ENCODE measurements around the gene STK32B. TPM values are rescaled to one million over a fixed set of nuclear protein-coding genes. Genes with fewer than 3 reads are reported as not detected.
A peak's percentile ranks its signal among the peaks of the same experiment; 100 is the strongest.

The STK32B gene
- total and polyA plus RNA-seq, 2 of the 4 experiments (the other 2 are of a cell fraction): 5.5 to 6.3 TPM

- no peak for ATAC-seq (ENCODE audit: low read depth)
- no peak overlapping the region for H2AFZ ChIP-seq (replicated peaks; ENCODE audit: low read length, poor library complexity)
- no peak for DNase-seq
- H3K4me2 ChIP-seq (ENCODE audit: low read depth, low read length): no peak overlapping the region
- no peaks in the 10 kb centered on the region; the same call in 1 of the 2 replicates for H3K9me1 ChIP-seq (ENCODE audit: insufficient read depth, low read length)
- H3K9me3 ChIP-seq (ENCODE audit: control insufficient read depth, insufficient read depth, low read length): no peaks in the 10 kb centered on the region
- no peak overlapping the region for H2BK5ac ChIP-seq (ENCODE audit: low read depth, low read length, poor library complexity, severe bottlenecking)
- peaks cover 0 to 6% of the 10 kb centered on the region in 2 experiments; a peak in 2 of 4 replicates for H3K79me1 ChIP-seq (ENCODE audit: low read depth in 1 of 2, low read length in 2 of 2)
- CTCF ChIA-PET: no interaction called here
- BruUV-seq (replicated peaks): no TSS peak
- H3K4ac ChIP-seq (ENCODE audit: low read depth, low read length): no peak overlapping the region
- no peak overlapping the region for H3K14ac ChIP-seq (replicated peaks; ENCODE audit: low read depth, low read length)
- no peak overlapping the region for H3K4me3 ChIP-seq (ENCODE audit: insufficient read depth, low read depth, low read length)
- no peaks in the 10 kb centered on the region; the same call in none of the 2 replicates for H3K27me3 ChIP-seq (ENCODE audit: control insufficient read depth, insufficient read depth, low read length)
- H3K56ac ChIP-seq (ENCODE audit: extremely low read depth, insufficient read depth, low read length): no peak overlapping the region
- no peaks in the 10 kb centered on the region; the same call in 1 of the 2 replicates for H4K20me1 ChIP-seq (ENCODE audit: insufficient read depth, low read length)
- H2BK15ac ChIP-seq (ENCODE audit: low read depth, low read length): no peak overlapping the region
- H3K27ac ChIP-seq (ENCODE audit: insufficient read depth, low read length): no peak overlapping the region
- no peak overlapping the region for H4K8ac ChIP-seq (ENCODE audit: low read depth in 2 of 2, low read length in 2 of 2)
- in situ Hi-C loops (cut with MboI; ENCODE audit: low sequenced_read_pairs) (loop anchor here (10.0 kb wide), 1 partner anchor 746 kb away; no protein-coding TSS in a partner anchor), intact Hi-C loops (cut with micrococcal nuclease) (no loop called here), dilution Hi-C loops (cut with HindIII; ENCODE audit: low sequenced_read_pairs, unreplicated experiment) (no loop called here)
- peaks cover 4% of the 10 kb centered on the region; the same call in 1 of the 2 replicates for H3K4me1 ChIP-seq (ENCODE audit: control insufficient read depth, insufficient read depth, low read length)
- TF ChIP-seq RAD21 (IDR thresholded peaks at IDR 0.05; ENCODE audit: low read length) (no peak), MXI1 (IDR thresholded peaks at IDR 0.05; ENCODE audit: borderline replicate concordance, low read depth, low read length) (no peak), USF2 (IDR thresholded peaks at IDR 0.05; ENCODE audit: low read depth, low read length) (no peak), CEBPB (IDR thresholded peaks at IDR 0.05; ENCODE audit: low read depth, low read length) (no peak), CTCF (conservative IDR thresholded peaks at IDR 0.05; ENCODE audit: low read depth, low read length) (no peak)
- no peak overlapping the region for H3K9ac ChIP-seq (ENCODE audit: low read depth, low read length)
- no peak overlapping the region for H4K5ac ChIP-seq (ENCODE audit: low read depth, low read length)
- 80% methylated on average over 1 of the region's 4 CpGs; no CpG with 5 or more reads in 1 of the 2 experiments for WGBS, 2 experiments (ENCODE audit: extremely low coverage in 2 of 2, insufficient read length in 1 of 2)
- H2BK120ac ChIP-seq (ENCODE audit: low read depth, low read length): no peak overlapping the region
- H2AK5ac ChIP-seq (ENCODE audit: low read depth, low read length): no peak overlapping the region
- no peaks in the 10 kb centered on the region for H3K36me3 ChIP-seq (ENCODE audit: control insufficient read depth, insufficient read depth, low read length)
- no peak overlapping the region for H4K91ac ChIP-seq (ENCODE audit: insufficient read depth, low read depth, low read length)
- POLR2A ChIA-PET (ENCODE audit: unreplicated experiment): no interaction called here
- no peak overlapping the region for H3K18ac ChIP-seq (ENCODE audit: low read depth, low read length)
- H2AK9ac ChIP-seq (replicated peaks; ENCODE audit: low read depth, low read length, poor library complexity): no peak overlapping the region
- H2BK20ac ChIP-seq (ENCODE audit: low read depth, low read length): peak overlapping the region; percentile 1; the same call in 1 of the 2 replicates
- no peak overlapping the region for H3K23ac ChIP-seq (ENCODE audit: low read depth, low read length)
These were observed 2.6 kb upstream of the STK32B start for GRCh38 chr4:5048721-5049120.
